ENCODE data around the gene RAP1GDS1.

- TF ChIP-seq CTCF (IDR thresholded peaks at IDR 0.05; ENCODE audit: borderline replicate concordance, extremely low read depth, low read length, poor library complexity, severe bottlenecking) (peak; percentile 15), EZH2 (IDR thresholded peaks at IDR 0.05; ENCODE audit: borderline replicate concordance, low read depth, low read length, severe bottlenecking) (no peak)
These were observed 1.1 kb upstream of the RAP1GDS1 start for GRCh38 chr4:98260047-98260578.

Data from DND-41 (cell line).